HEK293 (cell line): ENCODE measurements around the gene RNF138.

ENCODE experiments used
- GLI2 ChIP-seq: fragments of 450-650 bp; formaldehyde crosslinking; IDR thresholded peaks from 2 replicates; pipeline ENCODE4; 2017; ENCODE audit warnings: missing biosample characterization, missing genetic modification characterization, low read depth, borderline replicate concordance
- GLIS2 ChIP-seq: fragments of 450-650 bp; formaldehyde crosslinking; IDR thresholded peaks from 2 replicates; pipeline ENCODE4 v1.5.1; 2016; ENCODE audit warnings: missing biosample characterization, missing genetic modification characterization
- HOXC10 ChIP-seq: sonication (generic); formaldehyde crosslinking; IDR thresholded peaks from 2 replicates; pipeline ENCODE4 v1.8.1; 2023; ENCODE audit warnings: mild to moderate bottlenecking, missing genetic modification reagents
- HOXD13 ChIP-seq: sonication (generic); formaldehyde crosslinking; IDR thresholded peaks from 2 replicates; pipeline ENCODE4 v1.8.0; 2022; ENCODE audit warnings: missing genetic modification reagents, borderline replicate concordance
- PATZ1 ChIP-seq: fragments of 450-650 bp; formaldehyde crosslinking; IDR thresholded peaks from 2 replicates; pipeline ENCODE4 v1.5.1; 2016; ENCODE audit warnings: missing biosample characterization, missing genetic modification characterization
- ZBTB48 ChIP-seq: fragments of 450-650 bp; formaldehyde crosslinking; IDR thresholded peaks from 2 replicates; pipeline ENCODE4 v1.5.1; 2016; ENCODE audit warnings: missing biosample characterization, missing genetic modification characterization
- ZBTB49 ChIP-seq: fragments of 450-650 bp; formaldehyde crosslinking; IDR thresholded peaks from 2 replicates; pipeline ENCODE4 v1.5.1; 2016; ENCODE audit warnings: missing biosample characterization, missing genetic modification characterization, low read depth
- ZEB2 ChIP-seq: fragments of 450-650 bp; formaldehyde crosslinking; IDR thresholded peaks from 2 replicates; pipeline ENCODE4 v1.5.1; 2016; ENCODE audit warnings: missing biosample characterization, missing genetic modification characterization
- ZFP69B ChIP-seq: fragments of 450-650 bp; formaldehyde crosslinking; IDR thresholded peaks from 2 replicates; pipeline ENCODE4 v1.5.1; 2016; ENCODE audit warnings: missing biosample characterization, missing genetic modification characterization
- ZNF112 ChIP-seq: fragments of 450-650 bp; formaldehyde crosslinking; IDR thresholded peaks from 2 replicates; pipeline ENCODE4 v1.5.0; 2017; ENCODE audit warnings: missing biosample characterization, missing genetic modification characterization
- ZNF16 ChIP-seq: fragments of 450-650 bp; formaldehyde crosslinking; IDR thresholded peaks from 2 replicates; pipeline ENCODE4 v1.5.1; 2016; ENCODE audit warnings: low read depth, missing biosample characterization, missing genetic modification characterization
- ZNF23 ChIP-seq: fragments of 450-650 bp; formaldehyde crosslinking; IDR thresholded peaks from 2 replicates; pipeline ENCODE4 v1.5.1; 2016; ENCODE audit warnings: missing biosample characterization, missing genetic modification characterization, borderline replicate concordance
- ZNF239 ChIP-seq: fragments of 450-650 bp; formaldehyde crosslinking; IDR thresholded peaks from 2 replicates; pipeline ENCODE4 v1.5.1; 2016; ENCODE audit warnings: missing biosample characterization, missing genetic modification characterization
- ZNF394 ChIP-seq: fragments of 450-650 bp; formaldehyde crosslinking; IDR thresholded peaks from 2 replicates; pipeline ENCODE4 v1.5.1; 2016; ENCODE audit warnings: missing biosample characterization, missing genetic modification characterization, mild to moderate bottlenecking, moderate library complexity, borderline replicate concordance
- ZNF404 ChIP-seq: fragments of 450-650 bp; formaldehyde crosslinking; IDR thresholded peaks from 2 replicates; pipeline ENCODE4 v1.5.1; 2017; ENCODE audit warnings: missing biosample characterization, missing genetic modification characterization
- ZNF488 ChIP-seq: fragments of 450-650 bp; formaldehyde crosslinking; IDR thresholded peaks from 2 replicates; pipeline ENCODE4 v1.5.1; 2016; ENCODE audit warnings: missing biosample characterization, missing genetic modification characterization
- ZNF501 ChIP-seq: fragments of 450-650 bp; formaldehyde crosslinking; IDR thresholded peaks from 2 replicates; pipeline ENCODE4 v1.5.1; 2016; ENCODE audit warnings: missing biosample characterization, missing genetic modification characterization
- ZNF521 ChIP-seq: fragments of 450-650 bp; formaldehyde crosslinking; IDR thresholded peaks from 2 replicates; pipeline ENCODE4 v1.5.1; 2017; ENCODE audit warnings: missing biosample characterization, mild to moderate bottlenecking, missing genetic modification characterization
- ZNF544 ChIP-seq: fragments of 450-650 bp; formaldehyde crosslinking; IDR thresholded peaks from 2 replicates; pipeline ENCODE4 v1.5.0; 2017; ENCODE audit warnings: missing biosample characterization, missing genetic modification characterization
- ZNF555 ChIP-seq: fragments of 450-650 bp; formaldehyde crosslinking; conservative IDR thresholded peaks from 2 replicates; pipeline ENCODE4 v1.5.1; 2017; ENCODE audit warnings: missing biosample characterization, mild to moderate bottlenecking, missing genetic modification characterization, inconsistent platforms
- ZNF560 ChIP-seq: fragments of 450-650 bp; formaldehyde crosslinking; IDR thresholded peaks from 2 replicates; pipeline ENCODE4 v1.5.1; 2017; ENCODE audit warnings: missing biosample characterization, missing genetic modification characterization, borderline replicate concordance
- ZNF561 ChIP-seq: fragments of 450-650 bp; IDR thresholded peaks from 2 replicates; pipeline ENCODE4 v1.5.1; 2018; ENCODE audit warnings: missing biosample characterization, missing genetic modification characterization, borderline replicate concordance
- ZNF580 ChIP-seq: fragments of 450-650 bp; formaldehyde crosslinking; IDR thresholded peaks from 2 replicates; pipeline ENCODE4 v1.5.1; 2016; ENCODE audit warnings: missing biosample characterization, missing genetic modification characterization
- ZNF596 ChIP-seq: fragments of 450-650 bp; IDR thresholded peaks from 2 replicates; pipeline ENCODE4 v1.5.0; 2018; ENCODE audit warnings: missing biosample characterization, mild to moderate bottlenecking, missing genetic modification characterization, moderate library complexity
- ZNF610 ChIP-seq: fragments of 450-650 bp; formaldehyde crosslinking; IDR thresholded peaks from 2 replicates; pipeline ENCODE4 v1.5.1; 2016; ENCODE audit warnings: missing biosample characterization, missing genetic modification characterization, borderline replicate concordance
- ZNF621 ChIP-seq: fragments of 450-650 bp; formaldehyde crosslinking; IDR thresholded peaks from 2 replicates; pipeline ENCODE4 v1.5.1; 2017; ENCODE audit warnings: missing biosample characterization, missing genetic modification characterization
- ZNF645 ChIP-seq: fragments of 450-650 bp; formaldehyde crosslinking; IDR thresholded peaks from 2 replicates; pipeline ENCODE4; 2016; ENCODE audit warnings: missing biosample characterization, missing genetic modification characterization
- ZNF701 ChIP-seq: fragments of 450-650 bp; formaldehyde crosslinking; IDR thresholded peaks from 2 replicates; pipeline ENCODE4 v1.5.1; 2016; ENCODE audit warnings: missing biosample characterization, missing genetic modification characterization
- ZNF76 ChIP-seq: fragments of 450-650 bp; formaldehyde crosslinking; IDR thresholded peaks from 2 replicates; pipeline ENCODE4; 2016; ENCODE audit warnings: low read depth, missing biosample characterization, missing genetic modification characterization, borderline replicate concordance
- ZNF792 ChIP-seq: fragments of 450-650 bp; formaldehyde crosslinking; IDR thresholded peaks from 2 replicates; pipeline ENCODE4 v1.5.1; 2016; ENCODE audit warnings: missing biosample characterization, missing genetic modification characterization
- ZNF830 ChIP-seq: fragments of 450-650 bp; IDR thresholded peaks from 2 replicates; pipeline ENCODE4 v1.5.0; 2018; ENCODE audit warnings: missing biosample characterization, missing genetic modification characterization, low read depth, mild to moderate bottlenecking, moderate library complexity
- ZSCAN16 ChIP-seq: fragments of 450-650 bp; formaldehyde crosslinking; IDR thresholded peaks from 2 replicates; pipeline ENCODE4 v1.5.1; 2016; ENCODE audit warnings: missing biosample characterization, missing genetic modification characterization
- ZSCAN18 ChIP-seq: fragments of 450-650 bp; formaldehyde crosslinking; IDR thresholded peaks from 2 replicates; pipeline ENCODE4 v1.5.1; 2016; ENCODE audit warnings: missing biosample characterization, missing genetic modification characterization
- ZXDB ChIP-seq: fragments of 450-650 bp; formaldehyde crosslinking; IDR thresholded peaks from 2 replicates; pipeline ENCODE4 v1.5.1; 2016; ENCODE audit warnings: missing biosample characterization, missing genetic modification characterization

Gene RNF138

GRCh38 chr18:32091724-32092421 is at the start of gene RNF138 (continued):
- 0 out of 2 replicates have a peak, but pooled peaks have one; percentile 12 for TF ChIP-seq GLIS2 (tag by site-specific recombination)
- no peak for TF ChIP-seq ZNF596 (tag by site-specific recombination)
- TF ChIP-seq ZNF610 (tag by site-specific recombination) = no peak
- TF ChIP-seq ZNF561 (tag by site-specific recombination) = no peak
- peak; percentile 46; the same call in 1 of the 2 replicates for TF ChIP-seq ZNF394 (tag by site-specific recombination)
- no peak for TF ChIP-seq PATZ1
- TF ChIP-seq ZNF239 (tag by site-specific recombination) = no peak
- TF ChIP-seq ZSCAN18 (tag by site-specific recombination) = no peak
- no peak for TF ChIP-seq ZNF792 (tag by site-specific recombination)
- peak; percentile 79; the same call in 1 of the 2 replicates for TF ChIP-seq ZBTB48
- TF ChIP-seq ZEB2 (tag by site-specific recombination) = peak; percentile 79
- TF ChIP-seq ZNF23 (tag by site-specific recombination) = no peak
- TF ChIP-seq ZNF501 = peak; percentile 98
- TF ChIP-seq HOXD13 (CRISPR knock-in tag) = no peak
- TF ChIP-seq ZNF830 (tag by site-specific recombination) = no peak
- TF ChIP-seq ZNF580 (tag by site-specific recombination) = no peak; the same call in 1 of the 2 replicates
- no peak for TF ChIP-seq HOXC10 (CRISPR knock-in tag)
- no peak for TF ChIP-seq ZNF621
- TF ChIP-seq ZNF112 = no peak
- no peak for TF ChIP-seq ZNF488 (tag by site-specific recombination)
- TF ChIP-seq ZNF544 (tag by site-specific recombination) = no peak
- no peak for TF ChIP-seq ZNF555 (tag by site-specific recombination)
- no peak for TF ChIP-seq GLI2 (tag by site-specific recombination)
- no peak for TF ChIP-seq ZNF701 (tag by site-specific recombination)
- TF ChIP-seq ZNF560 (tag by site-specific recombination) = no peak
- TF ChIP-seq ZBTB49 = no peak
- TF ChIP-seq ZXDB (tag by site-specific recombination) = peak; percentile 83
- no peak for TF ChIP-seq ZNF645 (tag by site-specific recombination)
- no peak for TF ChIP-seq ZNF16 (tag by site-specific recombination)
- no peak for TF ChIP-seq ZNF521 (tag by site-specific recombination)
- TF ChIP-seq ZNF404 (tag by site-specific recombination) = no peak
- no peak for TF ChIP-seq ZFP69B
- TF ChIP-seq ZSCAN16 = no peak
- TF ChIP-seq ZNF76 (tag by site-specific recombination) = no peak
